A549 (cell line): ENCODE data around the gene TECPR2. TPM values are rescaled to one million over a fixed set of nuclear protein-coding genes. Genes with fewer than 3 reads are reported as not detected.

Source experiments
- ATAC-seq, 2 experiments: fragments of 200-7000 bp in 1 of 2; fragments of >200 bp in 1 of 2; cut with Nextera tagmentation in 1 of 2; cut with Tn5 transposase in 1 of 2; 3 replicates each; pipeline versions ENCODE4 v1.8.0 to v1.9.1; 2018 to 2020; ENCODE audit warnings: mild to moderate bottlenecking in 1 of 2, moderate library complexity in 1 of 2
- CTCF ChIA-PET: fragments of 300-600 bp; sonication (Branson Sonifier 250); formaldehyde crosslinking; extraction: SDS; loops from one replicate; lab custom pipeline; 2021; ENCODE audit warnings: antibody characterized with exemption, inconsistent platforms; lab: Yijun Ruan, JAX
- POLR2A ChIA-PET: fragments of 350-600 bp; formaldehyde crosslinking; extraction: SDS; loops from one replicate; lab custom pipeline; 2021; ENCODE audit warnings: antibody characterized with exemption, inconsistent platforms; lab: Yijun Ruan, JAX
- DNase-seq, 2 experiments: peaks; one replicate each; pipeline versions ENCODE4 v3.0.0 to v3.0.0-alpha.2; 2011 to 2016; ENCODE audit warnings: low read depth in 1 of 2, low spot score in 1 of 2
- FAIRE-seq: peaks from 2 replicates; lab custom pipeline; 2011; peaks lifted over from hg19 to GRCh38; lab: Jason Lieb, UNC
- H3K27ac ChIP-seq, 2 experiments: fragments of >200 bp; sonication (Bioruptor Twin); formaldehyde crosslinking; 3 replicates each; pipeline ENCODE4 v1.5.1; 2016 to 2017
- H3K4me1 ChIP-seq: fragments of >200 bp; sonication (Bioruptor Twin); formaldehyde crosslinking; 3 replicates; pipeline ENCODE4 v1.6.1; 2016
- H3K4me2 ChIP-seq: fragments of >200 bp; sonication (Bioruptor Twin); formaldehyde crosslinking; 3 replicates; pipeline ENCODE4 v1.6.1; 2016
- H3K4me3 ChIP-seq: fragments of >200 bp; sonication (Bioruptor Twin); formaldehyde crosslinking; 3 replicates; pipeline ENCODE4 v1.5.1; 2016
- H3K9me3 ChIP-seq: fragments of >200 bp; sonication (Bioruptor Twin); formaldehyde crosslinking; 3 replicates; pipeline ENCODE4 v1.6.1; 2016
- ATOH8 ChIP-seq: fragments of 250-450 bp; sonication (Bioruptor Pico); IDR thresholded peaks from 2 replicates; pipeline ENCODE4 v1.5.0; 2020; ENCODE audit warnings: low read depth, mild to moderate bottlenecking, moderate library complexity
- CEBPB ChIP-seq, 2 experiments: fragments of >200 bp in 1 of 2; sonication (Bioruptor Twin) in 1 of 2; formaldehyde crosslinking in 1 of 2; IDR thresholded peaks; 2 replicates each; pipeline ENCODE4 v1.6.1; 2012 to 2016
- CTCF ChIP-seq: fragments of >200 bp; sonication (Bioruptor Twin); formaldehyde crosslinking; IDR thresholded peaks from 3 replicates; pipeline ENCODE4 v1.5.1; 2016
- EHF ChIP-seq: fragments of 250-450 bp; sonication (Bioruptor Pico); IDR thresholded peaks from 2 replicates; pipeline ENCODE4 v1.5.0; 2020; ENCODE audit warnings: mild to moderate bottlenecking
- EHMT2 ChIP-seq: fragments of 200-600 bp; sonication (generic); IDR thresholded peaks from 2 replicates; pipeline ENCODE4 v1.6.1; 2016; ENCODE audit warnings: antibody characterized with exemption, low read depth, mild to moderate bottlenecking, moderate library complexity
- ESRRA ChIP-seq: fragments of 150-350 bp; IDR thresholded peaks from 2 replicates; pipeline ENCODE4 v1.6.1; 2014; ENCODE audit warnings: mild to moderate bottlenecking, low read length, borderline replicate concordance
- FOSB ChIP-seq: fragments of 250-450 bp; sonication (Bioruptor Pico); IDR thresholded peaks from 2 replicates; pipeline ENCODE4 v1.5.0; 2020; ENCODE audit warnings: mild to moderate bottlenecking, moderate library complexity
- GATA3 ChIP-seq: IDR thresholded peaks from 2 replicates; pipeline ENCODE4 v1.6.1; 2012; ENCODE audit warnings: borderline replicate concordance
- HEYL ChIP-seq: fragments of 250-450 bp; sonication (Bioruptor Pico); IDR thresholded peaks from 2 replicates; pipeline ENCODE4 v1.8.0; 2021; ENCODE audit warnings: mild to moderate bottlenecking, moderate library complexity
- HOXA7 ChIP-seq: fragments of 250-450 bp; sonication (Bioruptor Pico); IDR thresholded peaks from 2 replicates; pipeline ENCODE4 v1.5.0; 2020; ENCODE audit warnings: mild to moderate bottlenecking, moderate library complexity
- MAZ ChIP-seq: fragments of 150-350 bp; IDR thresholded peaks from 2 replicates; pipeline ENCODE4 v1.6.1; 2014; ENCODE audit warnings: antibody characterized with exemption, low read depth, low read length, borderline replicate concordance
- MYC ChIP-seq: IDR thresholded peaks from 2 replicates; pipeline ENCODE4 v1.6.1; 2012; ENCODE audit warnings: mild to moderate bottlenecking, inconsistent platforms, low read length, improper control_type of control experiment, borderline replicate concordance
- NFE2L2 ChIP-seq: fragments of 150-350 bp; conservative IDR thresholded peaks from 2 replicates; pipeline ENCODE4 v1.6.1; 2014; ENCODE audit warnings: low read length
- NPAS2 ChIP-seq: fragments of 250-450 bp; sonication (Bioruptor Pico); IDR thresholded peaks from 2 replicates; pipeline ENCODE4 v1.8.0; 2022; ENCODE audit warnings: mild to moderate bottlenecking, moderate library complexity, borderline replicate concordance
- PBX3 ChIP-seq: IDR thresholded peaks from 2 replicates; pipeline ENCODE4 v1.6.1; 2012
- POLR2A ChIP-seq: IDR thresholded peaks from 2 replicates; pipeline ENCODE4 v1.6.1; 2012; ENCODE audit warnings: mild to moderate bottlenecking, low read length
- RCOR1 ChIP-seq: fragments of 150-350 bp; IDR thresholded peaks from 2 replicates; pipeline ENCODE4 v1.6.1; 2014; ENCODE audit warnings: antibody characterized with exemption, low read length, low read depth
- SMC3 ChIP-seq: fragments of >200 bp; sonication (Bioruptor Twin); formaldehyde crosslinking; IDR thresholded peaks from 3 replicates; pipeline ENCODE4 v1.6.1; 2018; ENCODE audit warnings: inconsistent platforms
- TFCP2L1 ChIP-seq: fragments of 250-450 bp; sonication (Bioruptor Pico); IDR thresholded peaks from 2 replicates; pipeline ENCODE4 v1.5.0; 2021; ENCODE audit warnings: mild to moderate bottlenecking
- TP53 ChIP-seq: fragments of 250-450 bp; sonication (Bioruptor Pico); IDR thresholded peaks from 2 replicates; pipeline ENCODE4 v1.5.0; 2021; ENCODE audit warnings: mild to moderate bottlenecking, moderate library complexity
- ZC3H11A ChIP-seq: fragments of 450-650 bp; IDR thresholded peaks from 2 replicates; pipeline ENCODE4 v1.6.1; 2014; ENCODE audit warnings: antibody characterized with exemption, mild to moderate bottlenecking
- WGBS: methylation state at CpG from one replicate; pipeline ENCODE4 v1.1.6; 2017; ENCODE audit errors: missing lambda C conversion rate; 5-methylcytosine and 5-hydroxymethylcytosine counted together
- polyA plus RNA-seq, 4 experiments: library from polyadenylated mRNA; depleted of rRNA in 3 of 4; stranded (reverse); fragments of >200 nt; fragmentation: RNase III in 1 of 4; extraction: RNeasy Plus Mini Kit Qiagen cat#74134 plus additional on column Dnase treatment in 1 of 4; gene quantifications; 2 replicates in 3 of 4; 3 replicates in 1 of 4; pipeline ENCODE4 v1.2.3, GENCODE V29; 2011 to 2017
- TF ChIP-seq, protein P1 (sequence below): fragments of 250-450 bp; sonication (Bioruptor Pico); IDR thresholded peaks from 2 replicates; pipeline ENCODE4 v1.5.0; 2021; ENCODE audit warnings: mild to moderate bottlenecking, moderate library complexity, borderline replicate concordance
- TF ChIP-seq, protein P2 (sequence below): IDR thresholded peaks from 2 replicates; pipeline ENCODE4 v1.6.1; 2012
- TF ChIP-seq, protein P3 (sequence below): fragments of 450-650 bp; IDR thresholded peaks from 2 replicates; pipeline ENCODE4 v1.6.1; 2014; ENCODE audit warnings: antibody characterized with exemption

Gene TECPR2
- polyA plus RNA-seq, 2 of the 4 experiments (the other 2 are of a cell fraction) = 5.9 to 7.6 TPM

DNA sequence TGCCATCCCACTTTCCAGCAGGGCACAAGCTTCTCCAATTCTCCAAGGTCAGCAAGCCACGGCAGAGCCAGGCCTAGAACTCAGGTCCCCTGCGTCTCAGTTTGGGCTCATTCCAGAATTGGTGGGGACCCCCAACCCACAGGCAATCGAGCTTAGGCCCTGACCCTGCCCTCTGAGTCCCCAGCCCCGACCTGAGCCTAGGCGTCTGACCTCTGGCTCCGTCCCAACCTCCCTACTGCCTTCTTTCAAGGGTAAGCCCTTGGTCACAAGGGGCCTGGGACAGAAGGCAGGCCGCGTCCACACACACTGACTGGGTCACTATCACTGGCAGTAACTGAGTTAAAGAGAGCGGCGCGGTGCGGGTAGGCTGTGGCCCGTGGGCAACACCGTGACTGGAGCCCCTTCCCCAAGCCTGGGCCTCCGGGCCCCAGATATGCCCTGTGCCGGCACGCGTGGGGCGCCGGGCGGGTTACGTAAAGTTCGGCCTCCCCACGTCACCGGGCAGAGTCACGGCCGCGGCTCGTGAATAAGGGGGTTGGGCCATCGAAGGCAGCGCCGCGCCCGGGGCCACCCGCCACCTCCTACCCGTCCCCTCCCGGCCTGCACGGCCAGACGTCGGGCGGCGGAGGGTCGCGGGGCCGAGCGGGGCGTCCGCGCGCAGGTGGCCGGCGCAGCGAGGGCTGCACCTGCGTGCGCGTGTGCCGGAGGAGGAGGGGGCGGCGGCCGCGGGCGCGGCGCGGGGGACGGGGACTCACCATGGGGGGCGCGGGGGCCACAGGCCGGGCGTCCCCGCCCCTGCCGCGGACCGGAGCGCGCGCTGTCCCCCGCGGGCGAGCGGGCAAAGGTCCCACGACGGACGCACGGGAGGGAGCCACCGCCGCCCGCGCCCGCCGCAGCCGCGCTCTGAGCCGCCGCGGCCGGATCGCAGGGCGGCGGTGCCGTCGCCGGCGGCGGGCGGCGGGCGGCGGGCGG is 146.3 kb downstream of the TECPR2 start (continued):
- TF ChIP-seq NPAS2 (CRISPR knock-in tag) = no peak
- TF ChIP-seq, protein P1, sequence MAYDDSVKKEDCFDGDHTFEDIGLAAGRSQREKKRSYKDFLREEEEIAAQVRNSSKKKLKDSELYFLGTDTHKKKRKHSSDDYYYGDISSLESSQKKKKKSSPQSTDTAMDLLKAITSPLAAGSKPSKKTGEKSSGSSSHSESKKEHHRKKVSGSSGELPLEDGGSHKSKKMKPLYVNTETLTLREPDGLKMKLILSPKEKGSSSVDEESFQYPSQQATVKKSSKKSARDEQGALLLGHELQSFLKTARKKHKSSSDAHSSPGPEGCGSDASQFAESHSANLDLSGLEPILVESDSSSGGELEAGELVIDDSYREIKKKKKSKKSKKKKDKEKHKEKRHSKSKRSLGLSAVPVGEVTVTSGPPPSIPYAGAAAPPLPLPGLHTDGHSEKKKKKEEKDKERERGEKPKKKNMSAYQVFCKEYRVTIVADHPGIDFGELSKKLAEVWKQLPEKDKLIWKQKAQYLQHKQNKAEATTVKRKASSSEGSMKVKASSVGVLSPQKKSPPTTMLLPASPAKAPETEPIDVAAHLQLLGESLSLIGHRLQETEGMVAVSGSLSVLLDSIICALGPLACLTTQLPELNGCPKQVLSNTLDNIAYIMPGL (CRISPR knock-in tag) = no peak
- TF ChIP-seq EHF (CRISPR knock-in tag) = no peak
- TF ChIP-seq TP53 (CRISPR knock-in tag) = no peak
- no peak for TF ChIP-seq MYC
- TF ChIP-seq, all 56 proteins: peak for 0

DNA sequence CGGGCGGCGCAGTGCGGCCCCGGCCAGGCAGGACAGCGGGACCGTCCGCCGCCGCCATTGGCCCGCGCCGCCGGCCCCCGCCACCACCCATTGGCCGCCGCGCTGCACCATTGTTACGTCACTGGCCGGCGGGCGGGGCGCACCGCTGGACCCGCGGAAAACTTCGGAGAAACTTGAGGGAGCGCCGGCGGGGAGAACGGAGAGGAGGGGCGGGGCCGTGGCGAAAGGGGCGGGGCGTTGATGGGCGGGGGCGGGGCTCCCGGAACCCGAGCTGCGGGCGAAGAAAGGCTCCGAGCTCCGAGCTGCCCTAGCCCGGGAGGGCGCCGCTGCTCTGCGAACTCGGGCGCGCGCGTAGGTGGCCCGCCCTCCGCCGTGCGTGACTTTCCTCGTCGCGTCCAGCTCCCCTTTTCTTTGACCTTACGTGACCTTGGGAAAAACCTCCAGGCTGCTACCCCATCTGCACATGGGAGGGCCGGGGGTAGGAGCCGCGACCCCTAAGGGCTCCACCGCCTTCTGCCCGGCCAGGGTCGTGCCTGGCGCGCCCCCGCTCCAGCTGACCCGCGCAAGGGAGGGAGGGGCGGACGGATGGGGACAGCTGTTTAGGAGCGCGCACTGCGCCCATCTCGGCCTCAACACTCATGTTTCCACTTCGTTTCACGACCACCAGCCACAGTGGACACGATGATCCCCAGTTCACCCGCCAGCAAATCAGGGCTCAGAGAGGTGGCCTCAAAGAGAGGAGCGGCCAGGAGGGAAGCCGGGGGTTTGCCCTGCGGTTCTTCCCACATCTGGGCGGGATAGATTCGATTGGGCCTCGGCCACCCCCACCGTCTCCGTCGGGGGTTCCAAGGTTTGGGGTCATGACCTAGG is 147.2 kb downstream of the TECPR2 start, which contains the start of gene ANKRD9:
ANKRD9 (minus strand) TSS at position 31 of the 870 bp plus-strand sequence. CDS start 1,887 bp downstream, outside the sequence.
- ATAC-seq (peak; percentile 78 to 85), FAIRE-seq (no peak), DNase-seq (peak; percentile 92 to 93)
- CTCF ChIA-PET = interaction anchor here (0.9 to 1.7 kb wide), 2 partner anchors 71 to 85 kb away, joined by 3 to 7 read pairs; no protein-coding TSS in a partner anchor
- Histone ChIP-seq H3K27ac (peak within 1 kb of the TSS; percentile 84 to 94), H3K4me3 (peak within 1 kb of the TSS; percentile 89), H3K4me1 (peaks cover 23% of the 10 kb centered on the region), H3K4me2 (peak within 1 kb of the TSS; percentile 92), H3K9me3 (no peaks in the 10 kb centered on the region)
- POLR2A ChIA-PET = interaction anchor here (0.6 to 1.0 kb wide), 2 partner anchors 15 to 193 kb away, joined by 3 to 6 read pairs; no protein-coding TSS in a partner anchor
- WGBS = 31% methylated on average over 38 of the region's 91 CpGs
- TF ChIP-seq, protein P1 (CRISPR knock-in tag) = no peak
- TF ChIP-seq EHF (CRISPR knock-in tag) = no peak
- no peak for TF ChIP-seq SMC3
- TF ChIP-seq TP53 (CRISPR knock-in tag) = no peak
- TF ChIP-seq HEYL (CRISPR knock-in tag) = no peak
- TF ChIP-seq FOSB (CRISPR knock-in tag) = no peak
- TF ChIP-seq, protein P2, sequence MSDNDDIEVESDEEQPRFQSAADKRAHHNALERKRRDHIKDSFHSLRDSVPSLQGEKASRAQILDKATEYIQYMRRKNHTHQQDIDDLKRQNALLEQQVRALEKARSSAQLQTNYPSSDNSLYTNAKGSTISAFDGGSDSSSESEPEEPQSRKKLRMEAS = peak; percentile 26; the same call in 1 of the 2 replicates
- no peak for TF ChIP-seq EHMT2
- TF ChIP-seq POLR2A = peak; percentile 31; the same call in 1 of the 2 replicates
- no peak for TF ChIP-seq HOXA7
- no peak for TF ChIP-seq ATOH8 (CRISPR knock-in tag)
- no peak for TF ChIP-seq RCOR1
- no peak for TF ChIP-seq TFCP2L1 (CRISPR knock-in tag)
- TF ChIP-seq PBX3 = no peak
- no peak for TF ChIP-seq CTCF
- TF ChIP-seq ZC3H11A = no peak
- no peak for TF ChIP-seq NPAS2 (CRISPR knock-in tag)
- TF ChIP-seq GATA3 = no peak
- no peak for TF ChIP-seq NFE2L2
- TF ChIP-seq MAZ = no peak
- TF ChIP-seq CEBPB (IDR thresholded peaks at IDR 0.05) = no peak
- TF ChIP-seq ESRRA = no peak
- TF ChIP-seq, protein P3, sequence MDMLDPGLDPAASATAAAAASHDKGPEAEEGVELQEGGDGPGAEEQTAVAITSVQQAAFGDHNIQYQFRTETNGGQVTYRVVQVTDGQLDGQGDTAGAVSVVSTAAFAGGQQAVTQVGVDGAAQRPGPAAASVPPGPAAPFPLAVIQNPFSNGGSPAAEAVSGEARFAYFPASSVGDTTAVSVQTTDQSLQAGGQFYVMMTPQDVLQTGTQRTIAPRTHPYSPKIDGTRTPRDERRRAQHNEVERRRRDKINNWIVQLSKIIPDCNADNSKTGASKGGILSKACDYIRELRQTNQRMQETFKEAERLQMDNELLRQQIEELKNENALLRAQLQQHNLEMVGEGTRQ = no peak
